Natural killer cell (primary cell): Measurements from ENCODE around the gene TGFBR3. TPM values are rescaled to one million over a fixed set of nuclear protein-coding genes. Genes with fewer than 3 reads are reported as not detected.

Experiments used
- ATAC-seq, 3 donors: fragments of 150-1000 bp in 2 of 3; fragments of 200-7000 bp in 1 of 3; cut with Tn5 transposase; 1 replicate in 1 of 3; 2 replicates in 2 of 3; pipeline ENCODE4 v1.10.0; 2021; ENCODE audit warnings: mild to moderate bottlenecking in 2 of 3, moderate library complexity in 2 of 3
- DNase-seq, 2 donors: peaks; one replicate each; pipeline versions ENCODE4 v3.0.0 to v3.0.0-alpha.2; 2013 to 2021; ENCODE audit warnings: mixed read lengths in 1 of 2
- H3K27ac ChIP-seq: one replicate; pipeline ENCODE4 v1.5.1; 2013; ENCODE audit warnings: mild to moderate bottlenecking, low read length
- H3K27me3 ChIP-seq: one replicate; pipeline ENCODE4 v1.6.1; 2013; ENCODE audit warnings: low read length; ENCODE audit not compliant: control insufficient read depth, insufficient read depth
- H3K36me3 ChIP-seq: one replicate; pipeline ENCODE4 v1.6.1; 2013; ENCODE audit warnings: low read length; ENCODE audit not compliant: control insufficient read depth, insufficient read depth
- H3K4me1 ChIP-seq: one replicate; pipeline ENCODE4 v1.6.1; 2013; ENCODE audit warnings: low read length; ENCODE audit not compliant: control insufficient read depth, insufficient read depth
- H3K4me3 ChIP-seq: one replicate; pipeline ENCODE4 v1.5.1; 2013; ENCODE audit warnings: low read length
- H3K9me3 ChIP-seq: one replicate; pipeline ENCODE4 v1.6.1; 2013; ENCODE audit warnings: low read length; ENCODE audit not compliant: control insufficient read depth, insufficient read depth
- H3K27ac Mint-ChIP-seq, 2 donors: one replicate each; pipeline ENCODE4 v1.8.0; 2022; ENCODE audit warnings: mild to moderate bottlenecking in 2 of 2, mixed read lengths in 2 of 2, moderate library complexity in 1 of 2
- H3K27me3 Mint-ChIP-seq, 2 donors: one replicate each; pipeline ENCODE4 v1.8.0; 2022; ENCODE audit warnings: low read depth in 2 of 2, mixed read lengths in 2 of 2
- H3K36me3 Mint-ChIP-seq: one replicate; pipeline ENCODE4 v1.8.0; 2022; ENCODE audit warnings: mixed read lengths
- H3K4me1 Mint-ChIP-seq, 2 donors: one replicate each; pipeline ENCODE4 v1.8.0; 2022; ENCODE audit warnings: mixed read lengths in 2 of 2
- H3K4me3 Mint-ChIP-seq: one replicate; pipeline ENCODE4 v1.8.0; 2022; ENCODE audit warnings: mild to moderate bottlenecking, moderate library complexity, mixed read lengths
- H3K9me3 Mint-ChIP-seq, 2 donors: one replicate each; pipeline ENCODE4 v1.8.0; 2022; ENCODE audit warnings: mixed read lengths in 2 of 2
- CTCF ChIP-seq: fragments of 200-600 bp; IDR thresholded peaks from one replicate; pipeline ENCODE4 v1.8.0; 2022; ENCODE audit warnings: antibody characterized with exemption
- WGBS: methylation state at CpG from one replicate; pipeline ENCODE4 v1.1.7; 2013; ENCODE audit warnings: missing lambda C conversion rate; ENCODE audit not compliant: insufficient coverage; 5-methylcytosine and 5-hydroxymethylcytosine counted together
- intact Hi-C: fragments of 100-400 bp; cut with micrococcal nuclease; formaldehyde crosslinking; loops from one replicate; pipeline ENCODE4 v1.14.2; 2022
- total RNA-seq, 4 donors: library from RNA; stranded (reverse); fragments of 120-200 nt in 1 of 4; gene quantifications; one replicate each; pipeline versions ENCODE4 v1.2.3 to v1.2.4, GENCODE V29; 2013 to 2022

The TGFBR3 gene
- total RNA-seq, 3 donors from 2014 or later (not counting 1 experiment from before 2014, with no cell fraction given): 225 to 274 (median 243) TPM

GRCh38 chr1:91736715-91737615 lies 149.0 kb downstream of the TGFBR3 start:
- H3K9me3 ChIP-seq: no peaks in the 10 kb centered on the region
- no peaks in the 10 kb centered on the region for H3K27me3 Mint-ChIP-seq
- peaks cover 46% of the 10 kb centered on the region for H3K36me3 ChIP-seq
- DNase-seq (no peak), ATAC-seq (no peak)
- no peak overlapping the region for H3K27ac ChIP-seq
- H3K4me3 ChIP-seq: no peak overlapping the region
- H3K4me3 Mint-ChIP-seq: peak overlapping the region; percentile 11
- peak overlapping the region; percentile 73 to 88 for H3K27ac Mint-ChIP-seq
- H3K9me3 Mint-ChIP-seq: peaks cover 0 to 2% of the 10 kb centered on the region in 2 donors
- 90% methylated on average over 13 of the region's 13 CpGs for WGBS
- intact Hi-C loops: no loop called here
- H3K4me1 Mint-ChIP-seq: peaks cover 79 to 82% of the 10 kb centered on the region in 2 donors
- H3K27me3 ChIP-seq: no peaks in the 10 kb centered on the region
- H3K4me1 ChIP-seq: peaks cover 23% of the 10 kb centered on the region
- peaks cover 7% of the 10 kb centered on the region for H3K36me3 Mint-ChIP-seq
- TF ChIP-seq CTCF: no peak

GRCh38 chr1:91736146-91736714 lies 149.7 kb downstream of the TGFBR3 start:
- Mint-ChIP-seq H3K27ac (peak overlapping the region; percentile 88 to 90), H3K4me1 (peaks cover 79 to 82% of the 10 kb centered on the region in 2 donors), H3K27me3 (no peaks in the 10 kb centered on the region), H3K4me3 (no peak overlapping the region), H3K36me3 (peaks cover 7% of the 10 kb centered on the region), H3K9me3 (peaks cover 0 to 2% of the 10 kb centered on the region in 2 donors)
- ATAC-seq (no peak), DNase-seq (no peak)
- Histone ChIP-seq H3K27me3 (no peaks in the 10 kb centered on the region), H3K36me3 (peaks cover 46% of the 10 kb centered on the region), H3K27ac (no peak overlapping the region), H3K9me3 (no peaks in the 10 kb centered on the region), H3K4me1 (peaks cover 27% of the 10 kb centered on the region), H3K4me3 (no peak overlapping the region)
- WGBS: 92% methylated on average over 8 of the region's 8 CpGs
- intact Hi-C loops: no loop called here
- TF ChIP-seq CTCF: no peak

GRCh38 chr1:91735266-91735845 lies 150.6 kb downstream of the TGFBR3 start:
- peaks cover 79 to 82% of the 10 kb centered on the region in 2 donors for H3K4me1 Mint-ChIP-seq
- Histone ChIP-seq H3K27me3 (no peaks in the 10 kb centered on the region), H3K36me3 (peaks cover 46% of the 10 kb centered on the region), H3K27ac (no peak overlapping the region), H3K4me1 (peaks cover 33% of the 10 kb centered on the region), H3K4me3 (no peak overlapping the region), H3K9me3 (no peaks in the 10 kb centered on the region)
- ATAC-seq (no peak), DNase-seq (no peak)
- peaks cover 0 to 2% of the 10 kb centered on the region in 2 donors for H3K9me3 Mint-ChIP-seq
- no peaks in the 10 kb centered on the region for H3K27me3 Mint-ChIP-seq
- TF ChIP-seq CTCF: no peak
- no peak overlapping the region for H3K4me3 Mint-ChIP-seq
- intact Hi-C loops: no loop called here
- H3K36me3 Mint-ChIP-seq: peaks cover 7% of the 10 kb centered on the region
- WGBS: 89% methylated on average over 3 of the region's 4 CpGs
- peak overlapping the region; percentile 88 to 90 for H3K27ac Mint-ChIP-seq
